Progenitor cell of endocrine pancreas (in vitro differentiated cells): ENCODE data around the gene DHX35. TPM values are rescaled to one million over a fixed set of nuclear protein-coding genes. Genes with fewer than 3 reads are reported as not detected.

ENCODE experiments used
- DNase-seq: peaks from one replicate; pipeline ENCODE4 v3.0.0; 2021; ENCODE audit warnings: low spot score; ENCODE audit not compliant: unreplicated experiment
- H3K27ac Mint-ChIP-seq: 2 replicates; pipeline ENCODE4 v1.8.0; 2021; ENCODE audit warnings: mild to moderate bottlenecking, moderate library complexity, mixed read lengths
- H3K27me3 Mint-ChIP-seq: 2 replicates; pipeline ENCODE4 v1.8.0; 2021; ENCODE audit warnings: mixed read lengths
- H3K36me3 Mint-ChIP-seq: 2 replicates; pipeline ENCODE4 v1.8.0; 2022; ENCODE audit warnings: mixed read lengths; ENCODE audit not compliant: insufficient read depth
- H3K4me1 Mint-ChIP-seq: 2 replicates; pipeline ENCODE4 v1.8.0; 2021; ENCODE audit warnings: low read depth, mixed read lengths
- H3K4me3 Mint-ChIP-seq: 2 replicates; pipeline ENCODE4 v1.8.0; 2021; ENCODE audit warnings: low read depth, mild to moderate bottlenecking, moderate library complexity, mixed read lengths
- H3K9me3 Mint-ChIP-seq: 2 replicates; pipeline ENCODE4 v1.8.0; 2021; ENCODE audit warnings: low read depth, mixed read lengths
- CTCF ChIP-seq: fragments of 200-600 bp; sonication (generic); IDR thresholded peaks from one replicate; pipeline ENCODE4 v1.5.0; 2021; ENCODE audit warnings: antibody characterized with exemption, mild to moderate bottlenecking; ENCODE audit not compliant: unreplicated experiment
- total RNA-seq: library from RNA; stranded (reverse); gene quantifications from 2 replicates; pipeline ENCODE4 v1.2.1, GENCODE V29; 2021

DHX35 gene
- total RNA-seq, 1 donor from 2014 or later, result 14.4 TPM

- no peak overlapping the region for H3K4me3 Mint-ChIP-seq
- H3K4me1 Mint-ChIP-seq, result no peaks in the 10 kb centered on the region
- H3K27ac Mint-ChIP-seq, result no peak overlapping the region
- no peak for DNase-seq
- no peaks in the 10 kb centered on the region for H3K27me3 Mint-ChIP-seq
- TF ChIP-seq CTCF, result no peak
- H3K9me3 Mint-ChIP-seq, result no peaks in the 10 kb centered on the region
- peaks cover 2% of the 10 kb centered on the region for H3K36me3 Mint-ChIP-seq
These were observed 21.5 kb upstream of the DHX35 start for GRCh38 chr20:38940644-38941043.

- Mint-ChIP-seq H3K27ac (no peak overlapping the region), H3K4me1 (no peaks in the 10 kb centered on the region), H3K4me3 (no peak overlapping the region), H3K36me3 (peaks cover 4% of the 10 kb centered on the region), H3K27me3 (no peaks in the 10 kb centered on the region), H3K9me3 (no peaks in the 10 kb centered on the region)
- DNase-seq, result no peak
- TF ChIP-seq CTCF, result no peak
These were observed 20.3 kb upstream of the DHX35 start for GRCh38 chr20:38941726-38942389.

GRCh38 chr20:38945012-38945411, 17.1 kb upstream of the DHX35 start:
- Mint-ChIP-seq H3K27ac (no peak overlapping the region), H3K9me3 (no peaks in the 10 kb centered on the region), H3K4me3 (no peak overlapping the region), H3K27me3 (no peaks in the 10 kb centered on the region), H3K36me3 (peaks cover 4% of the 10 kb centered on the region), H3K4me1 (peaks cover 8% of the 10 kb centered on the region)
- no peak for TF ChIP-seq CTCF
- DNase-seq, result no peak

- Mint-ChIP-seq H3K4me1 (peaks cover 8% of the 10 kb centered on the region), H3K9me3 (no peaks in the 10 kb centered on the region), H3K27me3 (no peaks in the 10 kb centered on the region), H3K27ac (no peak overlapping the region), H3K4me3 (no peak overlapping the region), H3K36me3 (peaks cover 4% of the 10 kb centered on the region)
- no peak for TF ChIP-seq CTCF
- DNase-seq, result no peak
These were observed 15.3 kb upstream of the DHX35 start for GRCh38 chr20:38946836-38947235.

- TF ChIP-seq CTCF, result no peak
- peaks cover 8% of the 10 kb centered on the region for H3K36me3 Mint-ChIP-seq
- no peak for DNase-seq
- peaks cover 8% of the 10 kb centered on the region for H3K4me1 Mint-ChIP-seq
- H3K27me3 Mint-ChIP-seq, result no peaks in the 10 kb centered on the region
- H3K27ac Mint-ChIP-seq, result no peak overlapping the region
- no peaks in the 10 kb centered on the region for H3K9me3 Mint-ChIP-seq
- no peak overlapping the region for H3K4me3 Mint-ChIP-seq
These were observed 14.2 kb upstream of the DHX35 start for GRCh38 chr20:38947931-38948362.
